Heart left ventricle (tissue), 13 donors: Measurements from ENCODE around the gene DMD.

Experiments used
- CTCF ChIP-seq, 12 donors: fragments of 200-600 bp; sonication (generic) in 4 of 12; IDR thresholded peaks; one replicate each; pipeline versions ENCODE4 v1.5.0 to v1.8.0; 2018 to 2022; ENCODE audit warnings: antibody characterized with exemption in 12 of 12, mild to moderate bottlenecking in 5 of 12
- POLR2A ChIP-seq, 2 donors: fragments of 450-650 bp; IDR thresholded peaks; one replicate each; pipeline ENCODE4 v1.6.1; 2017; ENCODE audit warnings: antibody characterized with exemption in 2 of 2, mild to moderate bottlenecking in 2 of 2, moderate library complexity in 2 of 2
- donor health status: ischemic (EF 13 %, LVEDD 7.1; RV severe dilation, severe dysfunction).
- donor health status: DM: no; HTN: yes; CAD: no.
- donor health status: DM: no; HTN: no; CAD: no.
- donor health status: ischemic (EF 25% LVEDD 6.9; RV normal size, moderate dysfunction).
- donor health status: ischemic (EF 25% LVEDD 5.7; RV mildly dilated, moderate dysfunction).
- donor health status: ischemic (EF 35%, LVEDD 5.7; RV mildly dilated, moderate dysfunction).
- donor health status: nonischemic (EF 11% LVEDD 7.7; RV severe dilation, severe dysfunction).
- donor health status: DM: yes; HTN: yes; CAD: no.
- donor health status: PGD.
- donor health status: ischemic (EF 29% LVEDD 5.4; RV normal size, mild dysfunction).
- donor health status: nonischemic (EF 23%, LVEDD 6.1; RV moderate dilation, normal function).

DNA sequence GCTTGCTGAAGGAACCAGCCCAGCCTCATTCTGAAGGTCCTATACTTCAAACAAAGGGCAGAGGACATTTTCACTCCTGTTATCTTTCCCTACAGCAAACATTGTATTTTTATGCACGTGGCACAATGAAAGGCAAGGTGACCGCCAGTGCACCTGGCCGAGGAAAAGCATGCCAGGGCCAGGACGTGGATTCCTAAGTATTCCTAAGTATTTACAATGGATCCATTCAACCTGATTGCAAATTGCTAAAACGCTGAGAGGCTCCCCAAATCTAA lies 2011.6 kb downstream of the DMD start:
- TF ChIP-seq CTCF (IDR thresholded peaks at IDR 0.05) (no peak), POLR2A (IDR thresholded peaks at IDR 0.05) (no peak)
